OCI-LY7 (cell line): ENCODE measurements around the gene DOCK4.

Experiments
- CTCF ChIP-seq: fragments of 200-600 bp; sonication (generic); conservative IDR thresholded peaks from 2 replicates; pipeline ENCODE4 v1.5.1; 2014; ENCODE audit warnings: mild to moderate bottlenecking, antibody characterized with exemption, low read length, moderate library complexity, mixed read lengths
- EZH2phosphoT487 ChIP-seq: fragments of 200-600 bp; sonication (generic); IDR thresholded peaks from 2 replicates; pipeline ENCODE4 v1.6.1; 2018; ENCODE audit warnings: low read depth, borderline replicate concordance, mild to moderate bottlenecking, mixed run types, antibody characterized with exemption, low read length, moderate library complexity, mixed read lengths

- no peak for TF ChIP-seq CTCF
- TF ChIP-seq EZH2phosphoT487: no peak
Measured at GRCh38 chr7:111825046-111825445, 381.2 kb downstream of the DOCK4 start.
